Endothelial cell of umbilical vein (primary cell): ENCODE data around the gene TTBK1. TPM values are rescaled to one million over a fixed set of nuclear protein-coding genes. Genes with fewer than 3 reads are reported as not detected.

Experiments used
- BruUV-seq: library from RNA; stranded (reverse); fragments of 400-500 nt; replicated peaks from 2 replicates; lab custom pipeline; 2021; lab: Mats Ljungman, UMichigan
- CTCF ChIA-PET: fragments of 300-600, 350-600 bp; sonication (Branson Sonifier 250); formaldehyde crosslinking; loops from one replicate; lab custom pipeline; 2021; ENCODE audit warnings: antibody characterized with exemption, inconsistent platforms; lab: Charles Lee
- POLR2A ChIA-PET: fragments of 300-600, 350-600 bp; sonication (Branson Sonifier 250); formaldehyde crosslinking; loops from one replicate; lab custom pipeline; 2021; ENCODE audit warnings: antibody characterized with exemption, inconsistent platforms; lab: Charles Lee
- DNase-seq: peaks from one replicate; pipeline ENCODE4 v3.0.0-alpha.2; 2011; ENCODE audit warnings: low read depth, low spot score
- FAIRE-seq: peaks from 2 replicates; lab custom pipeline; 2011; peaks lifted over from hg19 to GRCh38; lab: Jason Lieb, UNC
- H2AFZ ChIP-seq: 2 replicates; pipeline ENCODE4 v1.6.0; 2012; ENCODE audit warnings: low read depth, low read length, control low read depth, inconsistent platforms
- H3K27ac ChIP-seq: 2 replicates; pipeline ENCODE4 v1.5.1; 2011; ENCODE audit warnings: low read depth, mild to moderate bottlenecking, control low read depth, low read length, moderate library complexity; ENCODE audit not compliant: insufficient read depth
- H3K27me3 ChIP-seq, 2 experiments: 2 replicates each; pipeline versions ENCODE4 v1.6.0 to v1.6.1; 2011; ENCODE audit warnings: low read length in 2 of 2, mixed read lengths in 1 of 2; ENCODE audit not compliant: control insufficient read depth in 2 of 2, insufficient read depth in 2 of 2
- H3K36me3 ChIP-seq, 2 experiments: 2 replicates in 1 of 2; 3 replicates in 1 of 2; pipeline ENCODE4 v1.5.1; 2011; ENCODE audit warnings: low read length in 2 of 2, mild to moderate bottlenecking in 1 of 2, moderate library complexity in 1 of 2; ENCODE audit not compliant: control insufficient read depth in 2 of 2, insufficient read depth in 2 of 2; ENCODE audit errors: extremely low read depth in 1 of 2
- H3K4me1 ChIP-seq: 3 replicates; pipeline ENCODE4 v1.5.1; 2011; ENCODE audit warnings: mild to moderate bottlenecking, low read length; ENCODE audit not compliant: control insufficient read depth, insufficient read depth; ENCODE audit errors: extremely low read depth
- H3K4me2 ChIP-seq: 2 replicates; pipeline ENCODE4 v1.6.1; 2011; ENCODE audit warnings: low read length, control low read depth, mixed read lengths; ENCODE audit not compliant: insufficient read depth
- H3K4me3 ChIP-seq, 3 experiments: fragments of 200-600 bp in 1 of 3; sonication (generic), shearing (Covaris generic) in 1 of 3; replicated peaks in 1 of 3; 2 replicates each; pipeline ENCODE4 v1.5.1; 2011 to 2016; ENCODE audit warnings: control low read depth in 3 of 3, low read length in 3 of 3, mild to moderate bottlenecking in 2 of 3, inconsistent platforms in 1 of 3, low read depth in 1 of 3, moderate library complexity in 1 of 3; ENCODE audit not compliant: insufficient read depth in 1 of 3
- H3K79me2 ChIP-seq: 2 replicates; pipeline ENCODE4 v1.6.0; 2012; ENCODE audit warnings: low read length, inconsistent platforms; ENCODE audit not compliant: control insufficient read depth, insufficient read depth
- H3K9ac ChIP-seq: replicated peaks from 2 replicates; pipeline ENCODE3; 2011; ENCODE audit warnings: low read length, control low read depth; ENCODE audit not compliant: insufficient read depth; ENCODE audit errors: extremely low read depth
- H3K9me1 ChIP-seq: replicated peaks from 3 replicates; pipeline ENCODE4 v1.6.0; 2011; ENCODE audit warnings: mild to moderate bottlenecking, low read length; ENCODE audit not compliant: control insufficient read depth, insufficient read depth; ENCODE audit errors: extremely low read depth
- H3K9me3 ChIP-seq: replicated peaks from 2 replicates; pipeline ENCODE4 v1.5.1; 2012; ENCODE audit warnings: low read length, inconsistent platforms; ENCODE audit not compliant: control insufficient read depth, insufficient read depth
- H4K20me1 ChIP-seq: replicated peaks from 2 replicates; pipeline ENCODE3; 2011; ENCODE audit warnings: mild to moderate bottlenecking, low read length; ENCODE audit not compliant: control insufficient read depth, insufficient read depth; ENCODE audit errors: extremely low read depth
- CTCF ChIP-seq, 2 donors: IDR thresholded peaks; 1 replicate in 1 of 2; 2 replicates in 1 of 2; pipeline ENCODE4 v1.5.1; 2011; ENCODE audit warnings: low read length in 2 of 2, mild to moderate bottlenecking in 2 of 2, moderate library complexity in 2 of 2, control low read depth in 1 of 2, inconsistent platforms in 1 of 2, low read depth in 1 of 2; ENCODE audit not compliant: insufficient read depth in 1 of 2; ENCODE audit errors: extremely low read depth in 1 of 2
- EZH2 ChIP-seq: IDR thresholded peaks from 2 replicates; pipeline ENCODE4 v1.6.1; 2012; ENCODE audit warnings: borderline replicate concordance, low read depth, mild to moderate bottlenecking, moderate library complexity, low read length, inconsistent platforms; ENCODE audit not compliant: severe bottlenecking
- FOS ChIP-seq: IDR thresholded peaks from 2 replicates; pipeline ENCODE4 v1.6.1; 2011; ENCODE audit warnings: mild to moderate bottlenecking, low read length, moderate library complexity, borderline replicate concordance; ENCODE audit not compliant: insufficient read depth
- GATA2 ChIP-seq: IDR thresholded peaks from 2 replicates; pipeline ENCODE4 v1.7.0; 2011; ENCODE audit warnings: low read depth, mild to moderate bottlenecking, moderate library complexity, mixed read lengths, low read length; ENCODE audit not compliant: insufficient read length, insufficient read depth
- JUN ChIP-seq: IDR thresholded peaks from 2 replicates; pipeline ENCODE4 v1.6.1; 2011; ENCODE audit warnings: borderline replicate concordance, low read depth; ENCODE audit not compliant: insufficient read length, insufficient read depth
- MAX ChIP-seq: IDR thresholded peaks from 2 replicates; pipeline ENCODE4 v1.6.1; 2011; ENCODE audit not compliant: insufficient read depth, insufficient read length
- MYC ChIP-seq: IDR thresholded peaks from one replicate; pipeline ENCODE4 v1.6.1; 2011; ENCODE audit warnings: mild to moderate bottlenecking, low read depth, low read length
- POLR2A ChIP-seq: IDR thresholded peaks from 2 replicates; pipeline ENCODE4 v1.6.1; 2012; ENCODE audit warnings: low read depth, mild to moderate bottlenecking, control low read depth, low read length
- POLR2AphosphoS5 ChIP-seq: IDR thresholded peaks from 2 replicates; pipeline ENCODE4 v1.6.1; 2012; ENCODE audit warnings: low read depth, mild to moderate bottlenecking, control low read depth, low read length, moderate library complexity; ENCODE audit not compliant: insufficient read depth
- dilution Hi-C: fragments of 300-500 bp; cut with MboI; formaldehyde crosslinking; loops from one replicate; pipeline ENCODE4 v1.15.0; 2019; ENCODE audit warnings: low sequenced_read_pairs; ENCODE audit not compliant: extremely low pct_ligation_motif_present
- intact Hi-C: fragments of 100-400 bp; cut with micrococcal nuclease; formaldehyde crosslinking; loops from one replicate; pipeline ENCODE4 v1.10.0; 2022
- polyA plus RNA-seq, 4 experiments: library from polyadenylated mRNA; depleted of rRNA in 3 of 4; stranded (reverse) in 3 of 4; unstranded in 1 of 4; fragments of >200 nt; gene quantifications; 2 replicates each; pipeline versions ENCODE4 v1.2.1 to v1.2.3, GENCODE V29; 2011 to 2012; ENCODE audit warnings: missing spikeins in 1 of 4
- total RNA-seq: library from RNA; stranded (reverse); gene quantifications from 2 replicates; pipeline ENCODE4 v1.2.3, GENCODE V29; 2021

Gene TTBK1
- total and polyA plus RNA-seq, 2 donors (not counting 3 experiments of a cell fraction or from before 2014, with no cell fraction given), result 0.06 TPM; not detected in 1

GRCh38 chr6:43229803-43230620 lies 13.3 kb upstream of the TTBK1 start:
- H3K4me2 ChIP-seq, result peak overlapping the region; percentile 40
- dilution Hi-C loops (no loop called here), intact Hi-C loops (loop anchor here (1.0 kb wide), 2 partner anchors 57 to 104 kb away; no protein-coding TSS in a partner anchor)
- no peak overlapping the region for H3K27ac ChIP-seq
- H3K9me1 ChIP-seq, result no peaks in the 10 kb centered on the region
- peaks cover 3% of the 10 kb centered on the region for H3K4me1 ChIP-seq
- no peak overlapping the region for H3K9ac ChIP-seq
- no peak overlapping the region for H3K4me3 ChIP-seq
- BruUV-seq, result no TSS peak
- ChIA-PET CTCF (interaction anchor here (1.0 to 2.6 kb wide), 18 partner anchors 8 to 849 kb away, joined by 4 to 27 read pairs (median 8); partner anchors contain the start of genes LRRC73 and ZNF318), POLR2A (no interaction called here)
- H3K27me3 ChIP-seq, result peaks cover 6 to 11% of the 10 kb centered on the region in 2 experiments
- H4K20me1 ChIP-seq, result no peaks in the 10 kb centered on the region
- peaks cover 3% of the 10 kb centered on the region for H3K79me2 ChIP-seq
- no peak for DNase-seq
- peak overlapping the region; percentile 87 for H2AFZ ChIP-seq
- no peaks in the 10 kb centered on the region for H3K9me3 ChIP-seq
- no peak for TF ChIP-seq CTCF (IDR thresholded peaks at IDR 0.05; ENCODE audit: extremely low read depth in 1 of 2, insufficient read depth in 1 of 2, low read depth in 1 of 2, low read length in 2 of 2)
- TF ChIP-seq MYC, result no peak
- no peak for TF ChIP-seq EZH2
- no peak for TF ChIP-seq POLR2AphosphoS5
- no peak for TF ChIP-seq MAX
- no peak for TF ChIP-seq GATA2
- no peak for TF ChIP-seq FOS
- TF ChIP-seq JUN, result no peak
- no peak for TF ChIP-seq POLR2A
- no peaks in the 10 kb centered on the region for H3K36me3 ChIP-seq
- peak; percentile 4 for FAIRE-seq
